PC-9 (cell line): ENCODE results near the gene SLC8A3. TPM values are rescaled to one million over a fixed set of nuclear protein-coding genes. Genes with fewer than 3 reads are reported as not detected.

ENCODE experiments used
- BruUV-seq: library from RNA; stranded (reverse); fragments of 400-500 nt; replicated peaks from 2 replicates; lab custom pipeline; 2021; lab: Mats Ljungman, UMichigan
- CTCF ChIA-PET: fragments of 300-600 bp; sonication (Branson Sonifier 250); formaldehyde crosslinking; loops from one replicate; lab custom pipeline; 2022; ENCODE audit warnings: antibody characterized with exemption; lab: Charles Lee
- POLR2A ChIA-PET: fragments of 300-600 bp; sonication (Branson Sonifier 250); formaldehyde crosslinking; loops from one replicate; lab custom pipeline; 2022; ENCODE audit warnings: antibody characterized with exemption; ENCODE audit not compliant: unreplicated experiment; lab: Charles Lee
- DNase-seq, 2 experiments: peaks; one replicate each; pipeline versions ENCODE4 v3.0.0 to v3.0.0-alpha.2; 2015 to 2022; ENCODE audit warnings: mixed read lengths in 1 of 2
- H2AFZ ChIP-seq: fragments of 200-600 bp; sonication (generic); 2 replicates; pipeline ENCODE4 v1.8.1; 2017; ENCODE audit warnings: antibody characterized with exemption
- H3F3A ChIP-seq: fragments of 200-600 bp; sonication (generic); 2 replicates; pipeline ENCODE4 v1.8.1; 2017; ENCODE audit warnings: antibody characterized with exemption, mild to moderate bottlenecking, low read depth; ENCODE audit not compliant: insufficient read depth
- H3K27ac ChIP-seq: fragments of 200-600 bp; sonication (generic); 2 replicates; pipeline ENCODE4 v1.6.1; 2016; ENCODE audit warnings: mixed run types
- H3K27me3 ChIP-seq: fragments of 200-600 bp; sonication (generic); 2 replicates; pipeline ENCODE4 v1.6.1; 2016; ENCODE audit warnings: low read depth, mixed run types; ENCODE audit not compliant: insufficient read depth
- H3K36me3 ChIP-seq: fragments of 200-600 bp; sonication (generic); 2 replicates; pipeline ENCODE4 v1.6.1; 2016; ENCODE audit warnings: low read depth, mixed run types
- H3K4me1 ChIP-seq: fragments of 200-600 bp; sonication (generic); replicated peaks from 2 replicates; pipeline ENCODE4 v1.6.1; 2016; ENCODE audit warnings: mixed run types; ENCODE audit not compliant: insufficient read depth
- H3K4me2 ChIP-seq: fragments of 200-600 bp; sonication (generic); 2 replicates; pipeline ENCODE4 v1.6.1; 2017; ENCODE audit warnings: mixed run types
- H3K4me3 ChIP-seq: fragments of 200-600 bp; sonication (generic); 2 replicates; pipeline ENCODE4 v1.6.1; 2016; ENCODE audit warnings: mixed run types
- H3K79me2 ChIP-seq: fragments of 200-600 bp; sonication (generic); 2 replicates; pipeline ENCODE4 v1.6.1; 2017; ENCODE audit warnings: low read depth, mixed run types
- H3K9me2 ChIP-seq: fragments of 200-600 bp; sonication (generic); 2 replicates; pipeline ENCODE4 v1.8.1; 2017; ENCODE audit warnings: mild to moderate bottlenecking; ENCODE audit not compliant: insufficient read depth
- H3K9me3 ChIP-seq: fragments of 200-600 bp; sonication (generic); 2 replicates; pipeline ENCODE4 v1.8.1; 2016; ENCODE audit warnings: low read depth; ENCODE audit not compliant: insufficient read depth
- H4K20me1 ChIP-seq: fragments of 200-600 bp; sonication (generic); 2 replicates; pipeline ENCODE4 v1.8.1; 2017; ENCODE audit not compliant: insufficient read depth
- CTCF ChIP-seq: fragments of 200-600 bp; sonication (generic); conservative IDR thresholded peaks from 2 replicates; pipeline ENCODE4 v1.6.1; 2017; ENCODE audit warnings: mixed run types, antibody characterized with exemption, mild to moderate bottlenecking, moderate library complexity
- EZH2 ChIP-seq: fragments of 200-600 bp; sonication (generic); IDR thresholded peaks from 2 replicates; pipeline ENCODE4 v1.8.0; 2017; ENCODE audit warnings: antibody characterized with exemption, low read depth
- intact Hi-C: fragments of 100-400 bp; cut with micrococcal nuclease; formaldehyde crosslinking; loops from one replicate; pipeline ENCODE4 v1.10.0; 2022; ENCODE audit not compliant: unreplicated experiment
- total RNA-seq: library from RNA; stranded (reverse); gene quantifications from 2 replicates; pipeline ENCODE4 v1.2.3, GENCODE V29; 2021

The SLC8A3 gene
- total RNA-seq, 1 experiment from 2014 or later: not detected

- Histone ChIP-seq H3K4me1 (no peaks in the 10 kb centered on the region), H3F3A (no peaks in the 10 kb centered on the region)
- POLR2A ChIA-PET: no interaction called here
Observed at GRCh38 chr14:70181276-70181675, 7.5 kb downstream of the SLC8A3 start.

GRCh38 chr14:70180718-70181117 is 8.0 kb downstream of the SLC8A3 start:
- no peaks in the 10 kb centered on the region for H3K36me3 ChIP-seq
- H3K27ac ChIP-seq: no peak overlapping the region
- TF ChIP-seq EZH2 (no peak), CTCF (no peak)
- H3K79me2 ChIP-seq: no peaks in the 10 kb centered on the region
- H3K9me2 ChIP-seq: no peaks in the 10 kb centered on the region
- H3F3A ChIP-seq: no peaks in the 10 kb centered on the region
- no peaks in the 10 kb centered on the region for H4K20me1 ChIP-seq
- ChIA-PET CTCF (no interaction called here), POLR2A (no interaction called here)
- no TSS peak for BruUV-seq
- peaks cover 38% of the 10 kb centered on the region for H3K27me3 ChIP-seq
- no peaks in the 10 kb centered on the region for H3K9me3 ChIP-seq
- H3K4me1 ChIP-seq: no peaks in the 10 kb centered on the region
- no peak overlapping the region for H3K4me2 ChIP-seq
- intact Hi-C loops: no loop called here
- no peak overlapping the region for H2AFZ ChIP-seq
- no peak for DNase-seq
- no peak overlapping the region for H3K4me3 ChIP-seq

More at GRCh38 chr14:70181276-70181675, 7.5 kb downstream of the SLC8A3 start:
- H3K4me3 ChIP-seq: no peak overlapping the region
- no peak for DNase-seq
- no peak overlapping the region for H2AFZ ChIP-seq
- intact Hi-C loops: no loop called here
- H4K20me1 ChIP-seq: no peaks in the 10 kb centered on the region
- no peaks in the 10 kb centered on the region for H3K36me3 ChIP-seq
- H3K27ac ChIP-seq: no peak overlapping the region
- BruUV-seq: no TSS peak
- no peak for TF ChIP-seq CTCF
- TF ChIP-seq EZH2: no peak
- no peaks in the 10 kb centered on the region for H3K9me2 ChIP-seq
- H3K9me3 ChIP-seq: no peaks in the 10 kb centered on the region
- no peaks in the 10 kb centered on the region for H3K79me2 ChIP-seq
- CTCF ChIA-PET: no interaction called here
- H3K4me2 ChIP-seq: no peak overlapping the region
- peaks cover 32% of the 10 kb centered on the region for H3K27me3 ChIP-seq

GRCh38 chr14:70177081-70177800 is 11.5 kb downstream of the SLC8A3 start:
- ChIA-PET CTCF (no interaction called here), POLR2A (no interaction called here)
- intact Hi-C loops: no loop called here
- Histone ChIP-seq H3K4me2 (no peak overlapping the region), H3K79me2 (no peaks in the 10 kb centered on the region), H3K36me3 (no peaks in the 10 kb centered on the region), H3F3A (no peaks in the 10 kb centered on the region), H2AFZ (no peak overlapping the region), H3K27me3 (peaks cover 62% of the 10 kb centered on the region), H4K20me1 (no peaks in the 10 kb centered on the region), H3K9me2 (no peaks in the 10 kb centered on the region), H3K27ac (no peak overlapping the region), H3K4me1 (no peaks in the 10 kb centered on the region), H3K4me3 (no peak overlapping the region), H3K9me3 (no peaks in the 10 kb centered on the region)
- no TSS peak for BruUV-seq
- TF ChIP-seq CTCF (no peak), EZH2 (no peak)
- DNase-seq: no peak
